ENCODE measurements around the gene TMEM145.

The TMEM145 gene

DNA sequence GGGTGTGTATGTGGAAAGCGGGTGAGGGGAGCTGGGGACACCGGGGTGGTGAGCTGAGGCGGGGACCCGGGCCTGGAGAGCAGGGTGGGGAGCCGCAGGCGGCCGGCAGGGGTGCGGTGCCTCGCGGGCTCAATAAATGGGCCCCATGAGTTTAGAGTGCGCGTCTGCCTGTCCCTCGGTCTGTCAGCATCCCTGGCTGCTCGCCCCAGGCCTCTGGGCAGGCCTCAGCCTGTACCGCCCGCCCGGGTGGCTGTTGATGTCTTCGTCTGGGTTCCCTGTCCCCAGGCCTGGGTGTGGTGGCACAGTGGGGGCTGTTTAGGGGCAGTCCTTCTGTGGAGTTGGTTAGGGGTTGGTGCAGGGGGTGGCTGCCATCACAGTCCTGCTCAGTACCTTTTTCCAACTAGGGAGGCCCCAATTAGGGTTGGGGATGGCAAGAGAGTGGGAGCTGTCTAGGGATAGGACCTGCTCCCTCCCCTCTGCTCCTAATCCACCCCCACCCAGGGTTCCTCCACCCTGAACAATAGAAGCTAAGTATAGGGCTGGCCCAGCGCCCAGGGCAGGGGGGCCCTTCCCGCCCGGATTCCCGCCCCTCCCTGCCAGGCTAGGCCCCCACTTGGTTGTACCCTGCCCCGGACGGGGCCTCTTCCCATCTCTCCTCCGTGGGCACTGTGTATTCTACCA is 31.8 kb upstream of the TMEM145 start:
- peak; percentile 63 for DNase-seq (ENCODE audit: low spot score)
- in situ Hi-C loops (cut with MboI; ENCODE audit: low pct_unique_long_range_greater_than_20kb, low sequenced_read_pairs, unreplicated experiment) = loop anchor here (25.0 kb wide), 1 partner anchor 169 kb away; no protein-coding TSS in a partner anchor
- TF ChIP-seq, protein P1, sequence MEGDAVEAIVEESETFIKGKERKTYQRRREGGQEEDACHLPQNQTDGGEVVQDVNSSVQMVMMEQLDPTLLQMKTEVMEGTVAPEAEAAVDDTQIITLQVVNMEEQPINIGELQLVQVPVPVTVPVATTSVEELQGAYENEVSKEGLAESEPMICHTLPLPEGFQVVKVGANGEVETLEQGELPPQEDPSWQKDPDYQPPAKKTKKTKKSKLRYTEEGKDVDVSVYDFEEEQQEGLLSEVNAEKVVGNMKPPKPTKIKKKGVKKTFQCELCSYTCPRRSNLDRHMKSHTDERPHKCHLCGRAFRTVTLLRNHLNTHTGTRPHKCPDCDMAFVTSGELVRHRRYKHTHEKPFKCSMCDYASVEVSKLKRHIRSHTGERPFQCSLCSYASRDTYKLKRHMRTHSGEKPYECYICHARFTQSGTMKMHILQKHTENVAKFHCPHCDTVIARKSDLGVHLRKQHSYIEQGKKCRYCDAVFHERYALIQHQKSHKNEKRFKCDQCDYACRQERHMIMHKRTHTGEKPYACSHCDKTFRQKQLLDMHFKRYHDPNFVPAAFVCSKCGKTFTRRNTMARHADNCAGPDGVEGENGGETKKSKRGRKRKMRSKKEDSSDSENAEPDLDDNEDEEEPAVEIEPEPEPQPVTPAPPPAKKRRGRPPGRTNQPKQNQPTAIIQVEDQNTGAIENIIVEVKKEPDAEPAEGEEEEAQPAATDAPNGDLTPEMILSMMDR (IDR thresholded peaks at IDR 0.05; ENCODE audit: extremely low read depth, insufficient read depth, missing control alignments) = no peak

- in situ Hi-C loops (cut with MboI; ENCODE audit: low pct_unique_long_range_greater_than_20kb, low sequenced_read_pairs, unreplicated experiment) = loop anchor here (25.0 kb wide), 1 partner anchor 170 kb away; no protein-coding TSS in a partner anchor
- no peak for DNase-seq (ENCODE audit: low spot score)
- TF ChIP-seq, protein P1 (IDR thresholded peaks at IDR 0.05; ENCODE audit: extremely low read depth, insufficient read depth, missing control alignments) = no peak
Observed at GRCh38 chr19:42281827-42282762, 31.0 kb upstream of the TMEM145 start.

DNA sequence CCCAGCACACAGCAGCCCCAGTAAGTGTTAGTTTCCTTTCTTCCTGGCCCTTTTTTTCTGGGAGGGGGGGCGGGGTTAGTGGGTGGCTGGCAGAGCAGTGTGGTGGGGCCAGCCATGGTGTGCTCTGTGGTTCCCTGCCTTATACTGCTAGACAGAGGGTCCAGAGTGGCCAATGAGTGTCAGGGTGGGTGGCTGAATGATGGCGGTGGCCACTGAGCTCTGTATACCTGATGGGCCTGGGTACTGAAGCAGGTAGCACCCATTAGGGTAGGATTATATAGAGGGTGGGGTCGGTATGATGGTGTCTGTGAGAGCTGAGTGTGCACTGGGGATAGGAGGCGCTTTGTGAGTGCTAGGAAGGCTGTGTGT is 30.3 kb upstream of the TMEM145 start:
- DNase-seq (ENCODE audit: low spot score) = no peak
- TF ChIP-seq, protein P1 (IDR thresholded peaks at IDR 0.05; ENCODE audit: extremely low read depth, insufficient read depth, missing control alignments) = no peak
- in situ Hi-C loops (cut with MboI; ENCODE audit: low pct_unique_long_range_greater_than_20kb, low sequenced_read_pairs, unreplicated experiment) = loop anchor here (25.0 kb wide), 1 partner anchor 171 kb away; no protein-coding TSS in a partner anchor

DNA sequence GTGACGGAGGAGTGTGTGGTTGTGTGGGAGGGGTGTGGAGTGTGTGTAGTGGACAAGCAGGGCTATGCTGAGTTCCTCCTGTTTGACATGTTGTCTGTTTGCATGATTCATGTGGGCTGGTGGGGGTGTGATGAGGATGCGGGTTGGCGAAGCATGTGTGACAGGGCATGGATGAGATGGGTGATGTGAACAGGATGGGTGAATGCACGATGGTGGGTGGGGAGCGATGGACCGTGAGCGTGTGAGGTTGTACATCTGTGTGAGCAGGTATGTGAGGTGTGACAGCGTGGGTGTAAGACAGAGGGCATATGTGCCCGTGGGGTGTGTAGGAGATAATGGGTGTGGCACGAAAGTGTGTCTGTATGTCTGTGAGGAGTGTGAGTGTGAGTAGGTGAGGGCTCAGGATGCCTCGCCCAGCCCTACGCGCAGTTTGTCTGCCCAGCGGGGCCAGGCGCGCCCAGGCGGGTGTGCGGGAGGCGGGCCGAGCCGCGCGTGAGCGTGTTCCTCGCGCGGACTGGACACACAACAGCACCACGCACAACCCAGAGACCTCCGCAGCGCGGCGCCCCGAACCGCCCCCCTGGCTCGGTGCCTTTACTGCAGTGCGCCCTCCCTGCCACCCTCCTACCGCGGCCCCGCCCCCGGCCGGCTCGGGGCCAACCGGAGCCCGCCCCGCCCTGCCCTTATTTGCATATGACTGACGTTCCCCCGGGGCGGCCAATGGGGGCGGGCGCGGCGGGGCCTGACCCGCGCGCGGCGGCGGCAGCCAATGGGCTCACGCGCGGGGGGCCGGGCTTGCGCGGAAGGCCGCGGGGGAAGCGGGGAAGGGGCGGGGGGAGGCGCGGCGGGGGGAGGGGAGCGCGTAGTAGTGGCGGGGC is 29.7 kb upstream of the TMEM145 start:
- in situ Hi-C loops (cut with MboI; ENCODE audit: low pct_unique_long_range_greater_than_20kb, low sequenced_read_pairs, unreplicated experiment) = loop anchor here (25.0 kb wide), 1 partner anchor 171 kb away; no protein-coding TSS in a partner anchor
- peak; percentile 99 for DNase-seq (ENCODE audit: low spot score)
- TF ChIP-seq, protein P1 (IDR thresholded peaks at IDR 0.05; ENCODE audit: extremely low read depth, insufficient read depth, missing control alignments) = no peak

DNA sequence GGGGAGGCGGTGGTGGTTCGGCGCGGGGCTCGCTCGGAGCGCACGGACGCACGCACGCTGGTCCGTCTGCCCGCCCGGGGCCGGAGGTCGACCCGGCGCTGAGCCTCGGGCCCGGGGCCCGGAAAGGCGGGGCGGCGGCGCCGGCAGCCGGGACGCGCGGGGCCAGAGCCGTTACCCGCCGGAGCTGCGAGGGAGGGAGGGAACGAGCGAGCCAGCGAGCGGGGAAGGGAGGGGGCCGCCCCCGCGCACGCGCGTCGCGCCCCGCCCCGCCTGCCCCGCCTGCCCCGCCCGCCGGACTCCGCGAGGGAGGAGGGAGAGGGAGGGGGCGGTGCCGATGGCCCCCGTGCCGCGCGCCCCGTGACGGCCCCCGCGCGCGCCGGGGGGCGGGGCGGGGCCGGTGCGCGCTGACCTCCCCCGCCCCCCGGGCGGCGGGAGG is 29.0 kb upstream of the TMEM145 start:
- TF ChIP-seq, protein P1 (IDR thresholded peaks at IDR 0.05; ENCODE audit: extremely low read depth, insufficient read depth, missing control alignments) = no peak
- DNase-seq (ENCODE audit: low spot score) = peak; percentile 97
- in situ Hi-C loops (cut with MboI; ENCODE audit: low pct_unique_long_range_greater_than_20kb, low sequenced_read_pairs, unreplicated experiment) = loop anchor here (25.0 kb wide), 1 partner anchor 172 kb away; no protein-coding TSS in a partner anchor
